ENCODE data around the gene SHH. TPM values are rescaled to one million over a fixed set of nuclear protein-coding genes. Genes with fewer than 3 reads are reported as not detected.

The SHH gene
- total and polyA plus RNA-seq, 3 donors from 2014 or later: 0.06 to 1.0 TPM; not detected in 1

- TF ChIP-seq CTCF (IDR thresholded peaks at IDR 0.05): no peak
- TF ChIP-seq POLR2A (IDR thresholded peaks at IDR 0.05): no peak
- Histone ChIP-seq H3K27ac (no peak overlapping the region), H3K36me3 (ENCODE audit: low read depth, missing control alignments) (no peaks in the 10 kb centered on the region), H3K4me1 (no peaks in the 10 kb centered on the region), H3K9me3 (no peaks in the 10 kb centered on the region), H3K4me3 (no peak overlapping the region), H3K27me3 (no peaks in the 10 kb centered on the region)
- DNase-seq: peak; percentile 6
- 79 to 85% methylated on average over 22 of the region's 22 CpGs for WGBS, 2 donors
- intact Hi-C loops (cut with DNase I; ENCODE audit: low total_unique reads): no loop called here
Observed at GRCh38 chr7:155850766-155851678, 38.8 kb upstream of the SHH start.

- 80 to 86% methylated on average over 4 to 5 of the region's 5 CpGs for WGBS, 2 donors
- intact Hi-C loops (cut with DNase I; ENCODE audit: low total_unique reads): no loop called here
- Histone ChIP-seq H3K27me3 (no peaks in the 10 kb centered on the region), H3K9me3 (no peaks in the 10 kb centered on the region), H3K36me3 (ENCODE audit: low read depth, missing control alignments) (no peaks in the 10 kb centered on the region), H3K4me1 (no peaks in the 10 kb centered on the region), H3K4me3 (no peak overlapping the region), H3K27ac (no peak overlapping the region)
- no peak for DNase-seq
- TF ChIP-seq CTCF (IDR thresholded peaks at IDR 0.05): no peak
- TF ChIP-seq POLR2A (IDR thresholded peaks at IDR 0.05): no peak
Observed at GRCh38 chr7:155850001-155850436, 37.8 kb upstream of the SHH start.

- H3K27me3 ChIP-seq: no peaks in the 10 kb centered on the region
- DNase-seq: no peak
- no peaks in the 10 kb centered on the region for H3K9me3 ChIP-seq
- WGBS, 2 donors: 58 to 61% methylated on average over 18 of the region's 18 CpGs
- no peak overlapping the region for H3K27ac ChIP-seq
- H3K4me1 ChIP-seq: no peaks in the 10 kb centered on the region
- no peaks in the 10 kb centered on the region for H3K36me3 ChIP-seq (ENCODE audit: low read depth, missing control alignments)
- no peak overlapping the region for H3K4me3 ChIP-seq
- TF ChIP-seq POLR2A (IDR thresholded peaks at IDR 0.05) (no peak), CTCF (IDR thresholded peaks at IDR 0.05) (no peak)
- intact Hi-C loops (cut with DNase I; ENCODE audit: low total_unique reads): no loop called here
Observed at GRCh38 chr7:155848691-155849669, 36.7 kb upstream of the SHH start.

GRCh38 chr7:155847821-155848435, 35.7 kb upstream of the SHH start:
- TF ChIP-seq POLR2A (IDR thresholded peaks at IDR 0.05): no peak
- no peak for TF ChIP-seq CTCF (IDR thresholded peaks at IDR 0.05)
- no peak overlapping the region for H3K27ac ChIP-seq
- H3K9me3 ChIP-seq: no peaks in the 10 kb centered on the region
- DNase-seq: no peak
- intact Hi-C loops (cut with DNase I; ENCODE audit: low total_unique reads): no loop called here
- no peaks in the 10 kb centered on the region for H3K4me1 ChIP-seq
- 82 to 83% methylated on average over 18 of the region's 18 CpGs for WGBS, 2 donors
- no peak overlapping the region for H3K4me3 ChIP-seq
- H3K36me3 ChIP-seq (ENCODE audit: low read depth, missing control alignments): no peaks in the 10 kb centered on the region
- H3K27me3 ChIP-seq: no peaks in the 10 kb centered on the region

Measured in testis (tissue), 3 donors.